H9 (cell line): ENCODE data around the gene TLR10. TPM values are rescaled to one million over a fixed set of nuclear protein-coding genes. Genes with fewer than 3 reads are reported as not detected.

Experiments
- DNase-seq: peaks from one replicate; pipeline ENCODE4 v3.0.0-alpha.2; 2017
- H2AFZ ChIP-seq: one replicate; pipeline ENCODE4 v1.6.1; 2013; ENCODE audit warnings: mild to moderate bottlenecking, low read length, control low read depth, moderate library complexity
- H2AK5ac ChIP-seq: 2 replicates; pipeline ENCODE4 v1.6.1; 2013; ENCODE audit warnings: low read length, control low read depth, mixed read lengths; ENCODE audit not compliant: insufficient read length
- H2BK120ac ChIP-seq: one replicate; pipeline ENCODE4 v1.6.1; 2013; ENCODE audit warnings: low read depth, mild to moderate bottlenecking, low read length, control low read depth, inconsistent platforms; ENCODE audit not compliant: poor library complexity, severe bottlenecking
- H2BK12ac ChIP-seq: 2 replicates; pipeline ENCODE4 v1.6.1; 2013; ENCODE audit warnings: low read length, control low read depth, mixed read lengths, low read depth; ENCODE audit not compliant: insufficient read length
- H2BK15ac ChIP-seq: 2 replicates; pipeline ENCODE4 v1.6.1; 2013; ENCODE audit warnings: low read depth, low read length, control low read depth
- H2BK20ac ChIP-seq: one replicate; pipeline ENCODE4 v1.6.1; 2013; ENCODE audit warnings: low read depth, mild to moderate bottlenecking, low read length, control low read depth, inconsistent platforms; ENCODE audit not compliant: poor library complexity, severe bottlenecking
- H2BK5ac ChIP-seq: 2 replicates; pipeline ENCODE4 v1.6.1; 2013; ENCODE audit warnings: low read length, control low read depth, mixed read lengths; ENCODE audit not compliant: insufficient read length
- H3K14ac ChIP-seq: 2 replicates; pipeline ENCODE4 v1.6.1; 2013; ENCODE audit warnings: low read length, control low read depth; ENCODE audit not compliant: insufficient read depth
- H3K18ac ChIP-seq: 2 replicates; pipeline ENCODE4 v1.6.1; 2013; ENCODE audit warnings: low read depth, mild to moderate bottlenecking, mixed read lengths, low read length, control low read depth; ENCODE audit not compliant: insufficient read length
- H3K23ac ChIP-seq: 2 replicates; pipeline ENCODE4 v1.6.1; 2013; ENCODE audit warnings: low read length, control low read depth, mixed read lengths, low read depth; ENCODE audit not compliant: insufficient read length
- H3K23me2 ChIP-seq: 2 replicates; pipeline ENCODE4 v1.6.1; 2013; ENCODE audit warnings: low read depth, mild to moderate bottlenecking, mixed read lengths, low read length, control low read depth; ENCODE audit not compliant: insufficient read length, poor library complexity, severe bottlenecking
- H3K27ac ChIP-seq: 2 replicates; pipeline ENCODE4 v1.5.1; 2013; ENCODE audit warnings: low read length, control low read depth, mixed read lengths, low read depth; ENCODE audit not compliant: insufficient read length
- H3K27me3 ChIP-seq: 2 replicates; pipeline ENCODE4 v1.6.1; 2013; ENCODE audit warnings: low read length, control low read depth, inconsistent platforms; ENCODE audit not compliant: insufficient read depth
- H3K4ac ChIP-seq: 2 replicates; pipeline ENCODE4 v1.6.1; 2013; ENCODE audit warnings: low read depth, mild to moderate bottlenecking, control low read depth, inconsistent platforms, low read length, moderate library complexity
- H3K4me1 ChIP-seq: 2 replicates; pipeline ENCODE4 v1.6.1; 2013; ENCODE audit warnings: low read length, control low read depth, inconsistent platforms; ENCODE audit not compliant: insufficient read depth
- H3K4me2 ChIP-seq: 2 replicates; pipeline ENCODE4 v1.6.1; 2013; ENCODE audit warnings: low read length, control low read depth, mixed read lengths; ENCODE audit not compliant: insufficient read length, insufficient read depth
- H3K56ac ChIP-seq: 2 replicates; pipeline ENCODE4 v1.6.1; 2013; ENCODE audit warnings: low read depth, mild to moderate bottlenecking, mixed read lengths, low read length, control low read depth; ENCODE audit not compliant: insufficient read length
- H3K79me1 ChIP-seq: 2 replicates; pipeline ENCODE4 v1.6.1; 2013; ENCODE audit warnings: low read depth, mild to moderate bottlenecking, moderate library complexity, low read length, control low read depth, inconsistent platforms; ENCODE audit not compliant: insufficient read depth, poor library complexity, severe bottlenecking
- H3K79me2 ChIP-seq: 2 replicates; pipeline ENCODE4 v1.6.1; 2013; ENCODE audit warnings: low read length, control low read depth, inconsistent platforms; ENCODE audit not compliant: insufficient read depth
- H3K9ac ChIP-seq: 2 replicates; pipeline ENCODE4 v1.6.1; 2013; ENCODE audit warnings: low read length, control low read depth, mixed read lengths; ENCODE audit not compliant: insufficient read length; ENCODE audit errors: extremely low read depth
- H3K9me3 ChIP-seq: one replicate; pipeline ENCODE4 v1.6.1; 2013; ENCODE audit warnings: low read depth, low read length, inconsistent platforms; ENCODE audit not compliant: control insufficient read depth
- H3T11ph ChIP-seq: one replicate; pipeline ENCODE4 v1.6.1; 2013; ENCODE audit warnings: mild to moderate bottlenecking, low read length, control low read depth, inconsistent platforms
- H4K20me1 ChIP-seq: one replicate; pipeline ENCODE4 v1.6.1; 2013; ENCODE audit not compliant: control insufficient read depth, insufficient read length, insufficient read depth
- H4K5ac ChIP-seq: 2 replicates; pipeline ENCODE4 v1.6.1; 2013; ENCODE audit warnings: low read depth, mild to moderate bottlenecking, mixed read lengths, low read length, control low read depth; ENCODE audit not compliant: insufficient read length
- H4K8ac ChIP-seq: replicated peaks from 2 replicates; pipeline ENCODE4 v1.6.1; 2013; ENCODE audit warnings: low read length, control low read depth, mixed read lengths, low read depth; ENCODE audit not compliant: insufficient read length
- H4K91ac ChIP-seq: 2 replicates; pipeline ENCODE4 v1.6.1; 2013; ENCODE audit warnings: low read depth, mild to moderate bottlenecking, moderate library complexity, mixed read lengths, low read length, control low read depth; ENCODE audit not compliant: insufficient read length
- H3K27ac Mint-ChIP-seq, 3 experiments: 2 replicates in 2 of 3; 3 replicates in 1 of 3; pipeline ENCODE4 v1.8.0; 2020 to 2021; ENCODE audit warnings: mixed read lengths in 3 of 3, mild to moderate bottlenecking in 1 of 3, moderate library complexity in 1 of 3
- H3K27me3 Mint-ChIP-seq: 2 replicates; pipeline ENCODE4 v1.8.0; 2021; ENCODE audit warnings: low read depth, mild to moderate bottlenecking, moderate library complexity, mixed read lengths
- H3K36me3 Mint-ChIP-seq, 3 experiments: 2 replicates in 2 of 3; 3 replicates in 1 of 3; pipeline ENCODE4 v1.8.0; 2020 to 2021; ENCODE audit warnings: low read depth in 3 of 3, mixed read lengths in 3 of 3; ENCODE audit not compliant: insufficient read depth in 1 of 3
- H3K4me1 Mint-ChIP-seq, 2 experiments: 2 replicates each; pipeline ENCODE4 v1.8.0; 2020; ENCODE audit warnings: mixed read lengths in 2 of 2
- H3K4me3 Mint-ChIP-seq, 2 experiments: 2 replicates in 1 of 2; 3 replicates in 1 of 2; pipeline ENCODE4 v1.8.0; 2020 to 2021; ENCODE audit warnings: mild to moderate bottlenecking in 2 of 2, mixed read lengths in 2 of 2, moderate library complexity in 1 of 2
- H3K9me3 Mint-ChIP-seq, 2 experiments: 2 replicates in 1 of 2; 3 replicates in 1 of 2; pipeline ENCODE4 v1.8.0; 2020; ENCODE audit warnings: mild to moderate bottlenecking in 2 of 2, mixed read lengths in 2 of 2, moderate library complexity in 1 of 2
- WGBS: extraction: QIAGEN DNeasy Blood & Tissue Kit; methylation state at CpG from one replicate; pipeline ENCODE4 v1.1.7; 2013; ENCODE audit warnings: missing lambda C conversion rate, low lambda C conversion rate, mixed read lengths; ENCODE audit not compliant: insufficient read length; ENCODE audit errors: extremely low coverage; 5-methylcytosine and 5-hydroxymethylcytosine counted together
- total RNA-seq: library from RNA; stranded (reverse); gene quantifications from 2 replicates; pipeline ENCODE4 v1.2.1, GENCODE V29; 2021
- TF ChIP-seq, protein P1 (sequence below): fragments of 200-600 bp; sonication (generic); conservative IDR thresholded peaks from 3 replicates; pipeline ENCODE4 v1.8.0; 2021; ENCODE audit warnings: antibody characterized with exemption, mild to moderate bottlenecking

Gene TLR10
- total RNA-seq, 1 experiment from 2014 or later, result not detected

DNA sequence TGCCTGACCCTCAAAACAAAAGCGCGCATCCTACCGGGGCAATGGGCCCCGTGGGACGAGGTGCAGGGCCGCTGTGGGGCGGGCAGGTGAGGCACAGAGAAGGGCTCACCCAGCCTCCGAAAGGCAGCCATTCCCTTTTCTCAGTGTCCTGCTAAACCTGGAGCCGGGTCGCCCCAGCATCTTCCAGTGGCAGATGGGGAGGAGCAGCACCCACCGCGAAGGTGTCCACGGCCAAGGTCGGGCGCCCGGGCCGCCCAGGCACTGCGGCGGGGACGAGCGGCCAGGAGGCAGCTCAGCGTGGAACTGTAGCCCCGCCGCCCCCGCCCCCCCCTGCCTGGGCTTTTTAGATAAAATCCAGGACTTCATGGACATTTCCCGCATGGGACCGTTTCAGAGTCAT is 41.0 kb upstream of the TLR10 start:
- Mint-ChIP-seq H3K36me3 (peaks cover 2 to 8% (median 2%) of the 10 kb centered on the region in 3 experiments; a peak in 5 of 7 replicates), H3K27me3 (peaks cover 7% of the 10 kb centered on the region), H3K4me1 (no peaks in the 10 kb centered on the region), H3K9me3 (peaks cover 9 to 11% of the 10 kb centered on the region in 2 experiments; a peak in 4 of 5 replicates), H3K4me3 (no peak overlapping the region), H3K27ac (no peak overlapping the region)
- Histone ChIP-seq H2BK20ac (no peak overlapping the region), H3K56ac (no peak overlapping the region), H3K4ac (no peak overlapping the region), H3K27ac (no peak overlapping the region), H3K23ac (no peak overlapping the region), H2BK12ac (no peak overlapping the region), H3K14ac (no peak overlapping the region), H3K27me3 (no peaks in the 10 kb centered on the region), H2BK5ac (no peak overlapping the region), H3T11ph (no peak overlapping the region), H3K4me1 (no peaks in the 10 kb centered on the region), H4K5ac (no peak overlapping the region), H3K79me1 (no peaks in the 10 kb centered on the region), H2AK5ac (no peak overlapping the region), H3K9ac (no peak overlapping the region), H2BK120ac (no peak overlapping the region), H3K9me3 (peaks cover 7% of the 10 kb centered on the region), H4K20me1 (no peaks in the 10 kb centered on the region), H4K8ac (no peak overlapping the region), H3K23me2 (no peaks in the 10 kb centered on the region), H3K4me2 (no peak overlapping the region), H2BK15ac (no peak overlapping the region), H4K91ac (no peak overlapping the region), H2AFZ (no peak overlapping the region), H3K18ac (no peak overlapping the region), H3K79me2 (no peaks in the 10 kb centered on the region)
- WGBS, result no CpG with 5 or more reads among the region's 27 CpGs
- DNase-seq, result no peak
- TF ChIP-seq, protein P1, sequence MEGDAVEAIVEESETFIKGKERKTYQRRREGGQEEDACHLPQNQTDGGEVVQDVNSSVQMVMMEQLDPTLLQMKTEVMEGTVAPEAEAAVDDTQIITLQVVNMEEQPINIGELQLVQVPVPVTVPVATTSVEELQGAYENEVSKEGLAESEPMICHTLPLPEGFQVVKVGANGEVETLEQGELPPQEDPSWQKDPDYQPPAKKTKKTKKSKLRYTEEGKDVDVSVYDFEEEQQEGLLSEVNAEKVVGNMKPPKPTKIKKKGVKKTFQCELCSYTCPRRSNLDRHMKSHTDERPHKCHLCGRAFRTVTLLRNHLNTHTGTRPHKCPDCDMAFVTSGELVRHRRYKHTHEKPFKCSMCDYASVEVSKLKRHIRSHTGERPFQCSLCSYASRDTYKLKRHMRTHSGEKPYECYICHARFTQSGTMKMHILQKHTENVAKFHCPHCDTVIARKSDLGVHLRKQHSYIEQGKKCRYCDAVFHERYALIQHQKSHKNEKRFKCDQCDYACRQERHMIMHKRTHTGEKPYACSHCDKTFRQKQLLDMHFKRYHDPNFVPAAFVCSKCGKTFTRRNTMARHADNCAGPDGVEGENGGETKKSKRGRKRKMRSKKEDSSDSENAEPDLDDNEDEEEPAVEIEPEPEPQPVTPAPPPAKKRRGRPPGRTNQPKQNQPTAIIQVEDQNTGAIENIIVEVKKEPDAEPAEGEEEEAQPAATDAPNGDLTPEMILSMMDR, result no peak
